Renal pelvis (tissue), 4 donors: ENCODE results near the gene TIPRL. TPM values are rescaled to one million over a fixed set of nuclear protein-coding genes. Genes with fewer than 3 reads are reported as not detected.
"Not testable (repeated sequence)": the region's sequence is repeated elsewhere in the genome, so short reads cannot be mapped to it uniquely, and the experiment has no call there.

Experiments
- DNase-seq: peaks from one replicate; pipeline ENCODE4 v3.0.0-alpha.2; 2013
- polyA plus RNA-seq, 3 donors: library from polyadenylated mRNA; unstranded; fragments of 120-200 nt; gene quantifications; one replicate each; pipeline ENCODE4 v1.2.1, GENCODE V29; 2013; ENCODE audit not compliant: insufficient read length in 3 of 3

TIPRL gene
- polyA plus RNA-seq, 3 donors, result 42.2 to 49.1 (median 45.1) TPM

GRCh38 chr1:168150283-168150682, 28.5 kb upstream of the TIPRL start:
- no peak for DNase-seq

GRCh38 chr1:168151935-168152334, 26.8 kb upstream of the TIPRL start:
- no peak for DNase-seq

- DNase-seq, result not testable (repeated sequence)
Observed at GRCh38 chr1:168154707-168155106, 24.1 kb upstream of the TIPRL start.

- DNase-seq, result no peak
Observed at GRCh38 chr1:168155910-168156309, 22.9 kb upstream of the TIPRL start.

GRCh38 chr1:168157638-168158037, 21.1 kb upstream of the TIPRL start:
- no peak for DNase-seq

- DNase-seq, result no peak
Observed at GRCh38 chr1:168159251-168159650, 19.5 kb upstream of the TIPRL start.

- no peak for DNase-seq
Observed at GRCh38 chr1:168159979-168160378, 18.8 kb upstream of the TIPRL start.

- no peak for DNase-seq
Observed at GRCh38 chr1:168161459-168161858, 17.3 kb upstream of the TIPRL start.

GRCh38 chr1:168163670-168164069, 15.1 kb upstream of the TIPRL start:
- no peak for DNase-seq

GRCh38 chr1:168164771-168165170, 14.0 kb upstream of the TIPRL start:
- DNase-seq, result no peak

GRCh38 chr1:168167806-168168205, 11.0 kb upstream of the TIPRL start:
- no peak for DNase-seq

- DNase-seq, result no peak
Observed at GRCh38 chr1:168170564-168171508, 7.9 kb upstream of the TIPRL start.

- no peak for DNase-seq
Observed at GRCh38 chr1:168172250-168172915, 6.4 kb upstream of the TIPRL start.

- DNase-seq, result no peak
Observed at GRCh38 chr1:168178227-168178637, 530 bp upstream of the TIPRL start.

- DNase-seq, result peak; percentile 11
Observed at GRCh38 chr1:168179438-168180147, 831 bp downstream of the TIPRL start.

- DNase-seq, result no peak
Observed at GRCh38 chr1:168180148-168180524, 1.4 kb downstream of the TIPRL start.

- not testable (repeated sequence) for DNase-seq
Observed at GRCh38 chr1:168181063-168181720, 2.4 kb downstream of the TIPRL start.

GRCh38 chr1:168187177-168187576, 8.4 kb downstream of the TIPRL start:
- no peak for DNase-seq

- DNase-seq, result no peak
Observed at GRCh38 chr1:168190403-168190802, 11.6 kb downstream of the TIPRL start.

- no peak for DNase-seq
Observed at GRCh38 chr1:168195199-168196135, 16.7 kb downstream of the TIPRL start.

GRCh38 chr1:168199056-168199455, 20.3 kb downstream of the TIPRL start:
- DNase-seq, result no peak
